ENCODE data around the gene LRRC36. TPM values are rescaled to one million over a fixed set of nuclear protein-coding genes. Genes with fewer than 3 reads are reported as not detected.
"Not testable (repeated sequence)": the region's sequence is repeated elsewhere in the genome, so short reads cannot be mapped to it uniquely, and the experiment has no call there.

LRRC36 gene
- total and polyA plus RNA-seq, 2 donors (not counting 3 experiments of a cell fraction or from before 2014, with no cell fraction given), result 0.30 to 2.0 TPM

DNA sequence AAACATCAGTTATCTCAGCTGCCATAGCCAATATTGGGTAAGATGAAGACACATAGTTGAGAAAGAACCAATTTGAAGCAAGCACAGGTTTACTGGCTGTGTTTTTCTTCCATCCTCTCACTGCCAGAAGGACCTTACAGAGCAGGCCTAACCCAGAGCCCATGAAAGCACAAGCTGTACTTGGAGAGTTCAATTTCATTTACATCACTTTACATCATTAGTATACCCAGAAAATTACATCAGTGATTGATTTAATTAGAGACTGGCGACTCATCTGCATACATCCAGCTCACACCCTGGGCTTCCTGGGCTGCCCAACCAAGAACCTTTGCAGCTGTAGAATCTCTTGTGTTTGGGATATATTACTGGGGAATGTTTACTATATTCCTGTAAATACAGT lies 23.7 kb downstream of the LRRC36 start:
- no peak for FAIRE-seq
- TF ChIP-seq POLR2A (IDR thresholded peaks at IDR 0.05; ENCODE audit: low read depth, low read length) (no peak), GATA2 (IDR thresholded peaks at IDR 0.05; ENCODE audit: insufficient read depth, insufficient read length, low read depth, low read length) (no peak), POLR2AphosphoS5 (IDR thresholded peaks at IDR 0.05; ENCODE audit: insufficient read depth, low read depth, low read length) (no peak), MYC (IDR thresholded peaks at IDR 0.05; ENCODE audit: low read depth, low read length) (no peak), EZH2 (IDR thresholded peaks at IDR 0.05; ENCODE audit: borderline replicate concordance, low read depth, low read length, severe bottlenecking) (no peak), JUN (IDR thresholded peaks at IDR 0.05; ENCODE audit: borderline replicate concordance, insufficient read depth, insufficient read length, low read depth) (no peak), FOS (IDR thresholded peaks at IDR 0.05; ENCODE audit: borderline replicate concordance, insufficient read depth, low read length) (no peak)
- TF ChIP-seq, protein P1, sequence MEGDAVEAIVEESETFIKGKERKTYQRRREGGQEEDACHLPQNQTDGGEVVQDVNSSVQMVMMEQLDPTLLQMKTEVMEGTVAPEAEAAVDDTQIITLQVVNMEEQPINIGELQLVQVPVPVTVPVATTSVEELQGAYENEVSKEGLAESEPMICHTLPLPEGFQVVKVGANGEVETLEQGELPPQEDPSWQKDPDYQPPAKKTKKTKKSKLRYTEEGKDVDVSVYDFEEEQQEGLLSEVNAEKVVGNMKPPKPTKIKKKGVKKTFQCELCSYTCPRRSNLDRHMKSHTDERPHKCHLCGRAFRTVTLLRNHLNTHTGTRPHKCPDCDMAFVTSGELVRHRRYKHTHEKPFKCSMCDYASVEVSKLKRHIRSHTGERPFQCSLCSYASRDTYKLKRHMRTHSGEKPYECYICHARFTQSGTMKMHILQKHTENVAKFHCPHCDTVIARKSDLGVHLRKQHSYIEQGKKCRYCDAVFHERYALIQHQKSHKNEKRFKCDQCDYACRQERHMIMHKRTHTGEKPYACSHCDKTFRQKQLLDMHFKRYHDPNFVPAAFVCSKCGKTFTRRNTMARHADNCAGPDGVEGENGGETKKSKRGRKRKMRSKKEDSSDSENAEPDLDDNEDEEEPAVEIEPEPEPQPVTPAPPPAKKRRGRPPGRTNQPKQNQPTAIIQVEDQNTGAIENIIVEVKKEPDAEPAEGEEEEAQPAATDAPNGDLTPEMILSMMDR (IDR thresholded peaks at IDR 0.05; ENCODE audit: extremely low read depth in 1 of 2, insufficient read depth in 1 of 2, low read depth in 1 of 2, low read length in 2 of 2), result no peak
- TF ChIP-seq, protein P2, sequence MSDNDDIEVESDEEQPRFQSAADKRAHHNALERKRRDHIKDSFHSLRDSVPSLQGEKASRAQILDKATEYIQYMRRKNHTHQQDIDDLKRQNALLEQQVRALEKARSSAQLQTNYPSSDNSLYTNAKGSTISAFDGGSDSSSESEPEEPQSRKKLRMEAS (IDR thresholded peaks at IDR 0.05; ENCODE audit: insufficient read depth, insufficient read length), result no peak
- Histone ChIP-seq H3K4me1 (ENCODE audit: control insufficient read depth, extremely low read depth, insufficient read depth, low read length) (peaks cover 23% of the 10 kb centered on the region), H3K27ac (ENCODE audit: insufficient read depth, low read depth, low read length) (no peak overlapping the region), H2AFZ (ENCODE audit: low read depth, low read length) (no peak overlapping the region), H3K9me3 (replicated peaks; ENCODE audit: control insufficient read depth, insufficient read depth, low read length) (no peaks in the 10 kb centered on the region), H3K4me2 (ENCODE audit: insufficient read depth, low read length) (no peak overlapping the region), H3K36me3 (ENCODE audit: control insufficient read depth in 2 of 2, extremely low read depth in 1 of 2, insufficient read depth in 2 of 2, low read length in 2 of 2) (no peaks in the 10 kb centered on the region), H3K79me2 (ENCODE audit: control insufficient read depth, insufficient read depth, low read length) (no peaks in the 10 kb centered on the region), H4K20me1 (replicated peaks; ENCODE audit: control insufficient read depth, extremely low read depth, insufficient read depth, low read length) (no peaks in the 10 kb centered on the region), H3K4me3 (replicated peaks in 1 of 3; ENCODE audit: insufficient read depth in 1 of 3, low read depth in 1 of 3, low read length in 3 of 3) (no peak overlapping the region), H3K27me3 (ENCODE audit: control insufficient read depth in 2 of 2, insufficient read depth in 2 of 2, low read length in 2 of 2) (no peaks in the 10 kb centered on the region), H3K9me1 (replicated peaks; ENCODE audit: control insufficient read depth, extremely low read depth, insufficient read depth, low read length) (no peaks in the 10 kb centered on the region), H3K9ac (replicated peaks; ENCODE audit: extremely low read depth, insufficient read depth, low read length) (no peak overlapping the region)
- BruUV-seq (replicated peaks), result no TSS peak
- dilution Hi-C loops (cut with MboI; ENCODE audit: extremely low pct_ligation_motif_present, low sequenced_read_pairs) (no loop called here), intact Hi-C loops (cut with micrococcal nuclease) (no loop called here)
- DNase-seq (ENCODE audit: low read depth, low spot score), result no peak
- ChIA-PET CTCF (interaction anchor here (0.8 to 3.7 kb wide), 9 partner anchors 8 to 81 kb away, joined by 3 to 12 read pairs (median 5); no protein-coding TSS in a partner anchor), POLR2A (no interaction called here)

DNA sequence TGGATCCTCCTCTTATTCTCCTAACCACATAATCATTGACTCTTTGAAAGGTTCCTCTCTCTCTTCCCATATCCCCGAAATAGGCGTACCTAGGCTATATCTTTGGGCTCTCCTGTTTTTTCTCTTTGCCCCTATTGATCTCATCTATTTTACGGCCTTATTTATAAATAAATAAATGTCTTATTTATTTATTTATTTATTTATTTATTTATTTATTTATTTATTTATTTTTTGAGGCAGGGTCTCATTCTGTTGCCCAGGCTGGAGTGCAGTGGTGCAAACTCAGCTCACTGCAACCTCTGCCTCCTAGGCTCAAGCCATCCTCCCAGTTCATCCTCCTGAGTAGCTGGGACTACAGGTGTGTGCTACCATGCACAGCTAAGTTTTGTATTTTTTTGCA lies 25.8 kb downstream of the LRRC36 start:
- POLR2A ChIA-PET; dilution Hi-C loops (cut with MboI; ENCODE audit: extremely low pct_ligation_motif_present, low sequenced_read_pairs); H3K79me2 ChIP-seq (ENCODE audit: control insufficient read depth, insufficient read depth, low read length); H3K27ac ChIP-seq (ENCODE audit: insufficient read depth, low read depth, low read length); H3K4me1 ChIP-seq (ENCODE audit: control insufficient read depth, extremely low read depth, insufficient read depth, low read length); intact Hi-C loops (cut with micrococcal nuclease); FAIRE-seq; H3K4me2 ChIP-seq (ENCODE audit: insufficient read depth, low read length); BruUV-seq (replicated peaks); H4K20me1 ChIP-seq (replicated peaks; ENCODE audit: control insufficient read depth, extremely low read depth, insufficient read depth, low read length); DNase-seq (ENCODE audit: low read depth, low spot score); H3K9me1 ChIP-seq (replicated peaks; ENCODE audit: control insufficient read depth, extremely low read depth, insufficient read depth, low read length); H3K36me3 ChIP-seq (ENCODE audit: control insufficient read depth in 2 of 2, extremely low read depth in 1 of 2, insufficient read depth in 2 of 2, low read length in 2 of 2); H3K4me3 ChIP-seq (replicated peaks in 1 of 3; ENCODE audit: insufficient read depth in 1 of 3, low read depth in 1 of 3, low read length in 3 of 3); H2AFZ ChIP-seq (ENCODE audit: low read depth, low read length); H3K27me3 ChIP-seq (ENCODE audit: control insufficient read depth in 2 of 2, insufficient read depth in 2 of 2, low read length in 2 of 2); H3K9me3 ChIP-seq (replicated peaks; ENCODE audit: control insufficient read depth, insufficient read depth, low read length); H3K9ac ChIP-seq (replicated peaks; ENCODE audit: extremely low read depth, insufficient read depth, low read length): not testable (repeated sequence)
- CTCF ChIA-PET, result interaction anchor here (0.8 to 2.4 kb wide), 10 partner anchors 8 to 113 kb away, joined by 3 to 10 read pairs (median 4); partner anchors contain the start of genes HSD11B2, KCTD19 and LRRC36
